ENCODE measurements around the gene ALKBH7.

GRCh38 chr19:6334490-6335285 lies 37.9 kb upstream of the ALKBH7 start:
- TF ChIP-seq REST (IDR thresholded peaks at IDR 0.05; ENCODE audit: borderline replicate concordance) (no peak), CTCF (IDR thresholded peaks at IDR 0.05; ENCODE audit: poor library complexity, severe bottlenecking) (no peak), EZH2 (IDR thresholded peaks at IDR 0.05; ENCODE audit: borderline replicate concordance, insufficient read depth, low read length, poor library complexity, severe bottlenecking) (no peak), POLR2AphosphoS5 (IDR thresholded peaks at IDR 0.05) (no peak), MXI1 (conservative IDR thresholded peaks at IDR 0.05; ENCODE audit: poor library complexity, severe bottlenecking) (no peak)
